ENCODE results near the gene RALGAPA2.

The RALGAPA2 gene

GRCh38 chr20:20680991-20681508, 31.4 kb downstream of the RALGAPA2 start:
- DNase-seq, result no peak

GRCh38 chr20:20679316-20679715, 33.1 kb downstream of the RALGAPA2 start:
- DNase-seq, result no peak

- DNase-seq, result no peak
Measured at GRCh38 chr20:20677186-20677585, 35.3 kb downstream of the RALGAPA2 start.

- no peak for DNase-seq
Measured at GRCh38 chr20:20668639-20669038, 43.8 kb downstream of the RALGAPA2 start.

- DNase-seq, result no peak
Measured at GRCh38 chr20:20666359-20666758, 46.1 kb downstream of the RALGAPA2 start.

- no peak for DNase-seq
Measured at GRCh38 chr20:20665606-20666332, 46.7 kb downstream of the RALGAPA2 start.

- DNase-seq, result no peak
Measured at GRCh38 chr20:20664795-20665589, 47.5 kb downstream of the RALGAPA2 start.

- DNase-seq, result no peak
Measured at GRCh38 chr20:20663841-20664240, 48.6 kb downstream of the RALGAPA2 start.

GRCh38 chr20:20658871-20659431, 53.5 kb downstream of the RALGAPA2 start:
- DNase-seq, result no peak

GRCh38 chr20:20658123-20658522, 54.3 kb downstream of the RALGAPA2 start:
- DNase-seq, result no peak

GRCh38 chr20:20657092-20657491, 55.4 kb downstream of the RALGAPA2 start:
- DNase-seq, result no peak

- DNase-seq, result no peak
Measured at GRCh38 chr20:20655883-20656282, 56.6 kb downstream of the RALGAPA2 start.

GRCh38 chr20:20649945-20650344, 62.5 kb downstream of the RALGAPA2 start:
- no peak for DNase-seq

- no peak for DNase-seq
Measured at GRCh38 chr20:20643927-20644326, 68.5 kb downstream of the RALGAPA2 start.

- no peak for DNase-seq
Measured at GRCh38 chr20:20641783-20642182, 70.7 kb downstream of the RALGAPA2 start.

- DNase-seq, result no peak
Measured at GRCh38 chr20:20638878-20639277, 73.6 kb downstream of the RALGAPA2 start.

- no peak for DNase-seq
Measured at GRCh38 chr20:20637998-20638725, 74.3 kb downstream of the RALGAPA2 start.

- no peak for DNase-seq
Measured at GRCh38 chr20:20635006-20635405, 77.4 kb downstream of the RALGAPA2 start.

- no peak for DNase-seq
Measured at GRCh38 chr20:20632644-20633043, 79.8 kb downstream of the RALGAPA2 start.

- DNase-seq, result no peak
Measured at GRCh38 chr20:20630551-20630950, 81.9 kb downstream of the RALGAPA2 start.

GRCh38 chr20:20629556-20630188, 82.8 kb downstream of the RALGAPA2 start:
- no peak for DNase-seq

- no peak for DNase-seq
Measured at GRCh38 chr20:20628314-20628713, 84.1 kb downstream of the RALGAPA2 start.

- no peak for DNase-seq
Measured at GRCh38 chr20:20627471-20627870, 85.0 kb downstream of the RALGAPA2 start.

Measured in NCI-H1436 treated with DMSO at 0.1 percent for 48 hours (cell line).